ENCODE measurements around the gene KLF3. TPM values are rescaled to one million over a fixed set of nuclear protein-coding genes. Genes with fewer than 3 reads are reported as not detected.

KLF3 gene
- total and polyA plus RNA-seq, 2 of the 8 experiments (the other 6 are each of a cell fraction or from before 2014, with no cell fraction given): 8.0 to 14.9 TPM

DNA sequence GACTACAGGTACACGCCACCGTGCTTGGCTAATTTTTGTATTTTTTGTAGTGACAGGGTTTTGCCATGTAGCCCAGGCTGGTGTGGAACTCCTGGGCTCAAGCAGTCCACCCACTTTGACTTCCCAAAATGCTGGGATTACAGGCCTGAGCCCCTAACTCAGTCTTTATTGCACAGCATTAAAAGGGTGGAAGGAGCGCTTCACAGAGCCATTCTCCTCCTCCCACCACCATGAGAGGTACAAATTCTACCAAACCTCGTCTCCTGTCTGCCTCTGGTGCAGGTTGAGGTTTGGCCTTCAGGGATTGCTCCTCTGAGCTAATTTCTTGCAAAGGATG lies 66.5 kb downstream of the KLF3 start:
- no peak overlapping the region for H3K4me2 ChIP-seq (ENCODE audit: insufficient read depth in 1 of 2, low read depth in 2 of 2, low read length in 2 of 2)
- ChIA-PET POLR2A (ENCODE audit: partially characterized antibody) (no interaction called here), CTCF (ENCODE audit: partially characterized antibody) (interaction anchor here (0.6 to 6.6 kb wide), 28 partner anchors 10 to 667 kb away, joined by 3 to 79 read pairs (median 5); no protein-coding TSS in a partner anchor)

More for the DNA sequence above, 66.5 kb downstream of the KLF3 start:
- Histone ChIP-seq H3K27me3 (replicated peaks in 1 of 4; ENCODE audit: control insufficient read depth in 3 of 4, extremely low read depth in 1 of 4, insufficient read depth in 3 of 4, low read length in 3 of 4) (no peaks in the 10 kb centered on the region), H3K9ac (replicated peaks in 1 of 4; ENCODE audit: extremely low read depth in 1 of 4, low read depth in 3 of 4, low read length in 3 of 4) (no peak overlapping the region), H4K8ac (ENCODE audit: extremely low read depth, insufficient read depth, low read length) (no peak overlapping the region), H3K79me2 (ENCODE audit: control insufficient read depth in 1 of 2, insufficient read depth in 2 of 2, low read length in 2 of 2) (no peaks in the 10 kb centered on the region), H3K18ac (ENCODE audit: extremely low read depth, low read length) (no peak overlapping the region), H2AFZ (ENCODE audit: low read length) (0 out of 2 replicates have a peak overlapping the region, but pooled peaks have one; percentile 36), H3K4ac (replicated peaks; ENCODE audit: insufficient read length, low read depth, low read length) (no peak overlapping the region), H4K20me1 (replicated peaks in 1 of 2; ENCODE audit: control insufficient read depth in 1 of 2, insufficient read depth in 2 of 2, low read length in 2 of 2) (peaks cover 0 to 8% of the 10 kb centered on the region in 2 experiments), H3K9me3 (ENCODE audit: insufficient read depth in 2 of 2, low read depth in 1 of 2, low read length in 1 of 2) (peaks cover 0 to 6% of the 10 kb centered on the region in 2 experiments; a peak in 1 of 4 replicates), H3K56ac (replicated peaks; ENCODE audit: insufficient read length, low read depth, low read length) (no peak overlapping the region), H2AK5ac (ENCODE audit: low read depth, low read length) (no peak overlapping the region), H2BK120ac (replicated peaks; ENCODE audit: low read depth, low read length) (no peak overlapping the region), H2BK5ac (ENCODE audit: low read depth, low read length) (no peak overlapping the region), H3K36me3 (ENCODE audit: control insufficient read depth in 2 of 4, insufficient read depth in 4 of 4, low read length in 3 of 4) (no peaks in the 10 kb centered on the region), H2BK20ac (ENCODE audit: low read length) (no peak overlapping the region), H3K4me3 (ENCODE audit: extremely low read depth in 1 of 4, insufficient read depth in 2 of 4, low read depth in 3 of 4, low read length in 4 of 4) (no peak overlapping the region), H4K5ac (ENCODE audit: insufficient read length, low read depth, low read length) (no peak overlapping the region), H3K27ac (ENCODE audit: low read depth, low read length) (no peak overlapping the region), H3K4me1 (replicated peaks in 1 of 4; ENCODE audit: control insufficient read depth in 3 of 4, insufficient read depth in 4 of 4, low read length in 3 of 4) (peaks cover 0 to 3% (median 1%) of the 10 kb centered on the region in 4 experiments; a peak in 2 of 7 replicates), H2BK15ac (ENCODE audit: low read length) (no peak overlapping the region), H3K79me1 (ENCODE audit: low read depth, low read length) (no peaks in the 10 kb centered on the region), H3K23me2 (ENCODE audit: low read depth, low read length) (peaks cover 14% of the 10 kb centered on the region; the same call in 1 of the 2 replicates), H3K23ac (ENCODE audit: insufficient read length) (no peak overlapping the region), H4K91ac (replicated peaks; ENCODE audit: insufficient read length, low read length) (no peak overlapping the region), H3K14ac (ENCODE audit: insufficient read length) (no peak overlapping the region), H2BK12ac (ENCODE audit: low read depth, low read length) (no peak overlapping the region)
- FAIRE-seq (no peak), DNase-seq (ENCODE audit: low read depth in 1 of 2, low spot score in 2 of 2) (no peak)
- TF ChIP-seq RBBP5 (IDR thresholded peaks at IDR 0.05; ENCODE audit: borderline replicate concordance, low read depth, low read length) (no peak), MAFK (IDR thresholded peaks at IDR 0.05; ENCODE audit: low read depth, low read length) (no peak), JUND (IDR thresholded peaks at IDR 0.05; ENCODE audit: low read length) (no peak), HDAC2 (IDR thresholded peaks at IDR 0.05; ENCODE audit: borderline replicate concordance in 1 of 2, low read depth in 2 of 2, low read length in 2 of 2) (no peak), POU5F1 (IDR thresholded peaks at IDR 0.05; ENCODE audit: low read depth, low read length) (no peak), SIRT6 (IDR thresholded peaks at IDR 0.05; ENCODE audit: low read length) (no peak), EP300 (IDR thresholded peaks at IDR 0.05; ENCODE audit: borderline replicate concordance in 1 of 2, low read depth in 2 of 2, low read length in 2 of 2) (no peak), RNF2 (IDR thresholded peaks at IDR 0.05; ENCODE audit: borderline replicate concordance, low read depth, low read length, missing control alignments, poor library complexity, severe bottlenecking) (no peak), EGR1 (IDR thresholded peaks at IDR 0.05; ENCODE audit: borderline replicate concordance, low read depth, low read length) (no peak)
- TF ChIP-seq, protein P1, sequence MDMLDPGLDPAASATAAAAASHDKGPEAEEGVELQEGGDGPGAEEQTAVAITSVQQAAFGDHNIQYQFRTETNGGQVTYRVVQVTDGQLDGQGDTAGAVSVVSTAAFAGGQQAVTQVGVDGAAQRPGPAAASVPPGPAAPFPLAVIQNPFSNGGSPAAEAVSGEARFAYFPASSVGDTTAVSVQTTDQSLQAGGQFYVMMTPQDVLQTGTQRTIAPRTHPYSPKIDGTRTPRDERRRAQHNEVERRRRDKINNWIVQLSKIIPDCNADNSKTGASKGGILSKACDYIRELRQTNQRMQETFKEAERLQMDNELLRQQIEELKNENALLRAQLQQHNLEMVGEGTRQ (IDR thresholded peaks at IDR 0.05; ENCODE audit: low read length): no peak
- WGBS, 2 experiments (ENCODE audit: extremely low coverage in 1 of 2, insufficient coverage in 1 of 2, insufficient read length in 1 of 2, insufficient replicate concordance in 2 of 2, low coverage in 1 of 2, low lambda C conversion rate in 2 of 2, missing lambda C conversion rate in 1 of 2): 100% methylated on average over 4 of the region's 4 CpGs; no CpG with 5 or more reads in 1 of the 2 experiments
